Neural cell (in vitro differentiated cells): ENCODE measurements around the gene MTX1. TPM values are rescaled to one million over a fixed set of nuclear protein-coding genes. Genes with fewer than 3 reads are reported as not detected.

ENCODE experiments used
- H2AFZ ChIP-seq: fragments of 200-600, 300-800 bp; sonication (generic), shearing (Covaris generic); 2 replicates; pipeline ENCODE4 v1.6.0; 2014; ENCODE audit warnings: low read depth, mild to moderate bottlenecking, antibody characterized with exemption, low read length, moderate library complexity
- H3F3A ChIP-seq: fragments of 200-600 bp; shearing (Covaris generic); 2 replicates; pipeline ENCODE4 v1.6.1; 2016; ENCODE audit warnings: mild to moderate bottlenecking, moderate library complexity, mixed read lengths, antibody characterized with exemption, low read length; ENCODE audit not compliant: insufficient read depth, poor library complexity, severe bottlenecking
- H3K27ac ChIP-seq: fragments of 200-600, 300-800 bp; sonication (generic), shearing (Covaris generic); 2 replicates; pipeline ENCODE4 v1.5.1; 2014; ENCODE audit warnings: mild to moderate bottlenecking, low read length, moderate library complexity
- H3K27me3 ChIP-seq: fragments of 300-800, 200-600 bp; sonication (generic), shearing (Covaris generic); 2 replicates; pipeline ENCODE4 v1.6.0; 2014; ENCODE audit warnings: mild to moderate bottlenecking, low read depth, low read length, moderate library complexity; ENCODE audit not compliant: insufficient read depth
- H3K36me3 ChIP-seq: fragments of 300-800, 200-600 bp; sonication (generic), shearing (Covaris generic); 2 replicates; pipeline ENCODE4 v1.5.1; 2014; ENCODE audit warnings: mild to moderate bottlenecking, antibody characterized with exemption, low read length, moderate library complexity; ENCODE audit not compliant: insufficient read depth
- H3K4me2 ChIP-seq: fragments of 300-800, 200-600 bp; sonication (generic), shearing (Covaris generic); 2 replicates; pipeline ENCODE4 v1.6.0; 2014; ENCODE audit warnings: mild to moderate bottlenecking, low read length
- H3K4me3 ChIP-seq: fragments of 300-800, 200-600 bp; sonication (generic), shearing (Covaris generic); 2 replicates; pipeline ENCODE4 v1.5.1; 2014; ENCODE audit warnings: mild to moderate bottlenecking, low read length, moderate library complexity
- H3K79me2 ChIP-seq: fragments of 200-600 bp; shearing (Covaris generic); replicated peaks from 2 replicates; pipeline ENCODE4 v1.6.0; 2014; ENCODE audit warnings: mild to moderate bottlenecking, low read length, moderate library complexity; ENCODE audit not compliant: insufficient read depth
- H3K9ac ChIP-seq: fragments of 300-800, 200-600 bp; sonication (generic), shearing (Covaris generic); 2 replicates; pipeline ENCODE4 v1.6.1; 2016; ENCODE audit warnings: mild to moderate bottlenecking, low read length, mixed read lengths
- H3K9me2 ChIP-seq: fragments of 200-600 bp; shearing (Covaris generic); 2 replicates; pipeline ENCODE4 v1.6.1; 2016; ENCODE audit warnings: mild to moderate bottlenecking, low read length, mixed read lengths; ENCODE audit not compliant: insufficient read depth
- H3K9me3 ChIP-seq: fragments of 200-600, 300-800 bp; sonication (generic), shearing (Covaris generic); 2 replicates; pipeline ENCODE4 v1.6.1; 2016; ENCODE audit warnings: mild to moderate bottlenecking, mixed run types, low read length, moderate library complexity, mixed read lengths
- H4K20me1 ChIP-seq: fragments of 200-600 bp; shearing (Covaris generic); 2 replicates; pipeline ENCODE4 v1.6.1; 2016; ENCODE audit warnings: mild to moderate bottlenecking, mixed run types; ENCODE audit not compliant: insufficient read depth
- CTCF ChIP-seq: fragments of 450-650 bp; IDR thresholded peaks from 2 replicates; pipeline ENCODE4 v1.5.1; 2014; ENCODE audit warnings: antibody characterized with exemption, mild to moderate bottlenecking, moderate library complexity; ENCODE audit not compliant: poor library complexity, severe bottlenecking
- EP300 ChIP-seq: fragments of 450-650 bp; conservative IDR thresholded peaks from 2 replicates; pipeline ENCODE4 v1.6.1; 2014; ENCODE audit warnings: antibody characterized with exemption, mild to moderate bottlenecking, moderate library complexity; ENCODE audit not compliant: poor library complexity, severe bottlenecking
- EZH2 ChIP-seq: fragments of 200-600, 300-800 bp; shearing (Covaris generic), sonication (generic); IDR thresholded peaks from 2 replicates; pipeline ENCODE4 v1.6.1; 2014; ENCODE audit warnings: antibody characterized with exemption, low read length, borderline replicate concordance, mild to moderate bottlenecking; ENCODE audit not compliant: insufficient read depth, poor library complexity, severe bottlenecking
- MXI1 ChIP-seq: fragments of 450-650 bp; conservative IDR thresholded peaks from 2 replicates; pipeline ENCODE4 v1.6.1; 2014; ENCODE audit warnings: antibody characterized with exemption, mild to moderate bottlenecking; ENCODE audit not compliant: poor library complexity, severe bottlenecking
- POLR2AphosphoS5 ChIP-seq: IDR thresholded peaks from 2 replicates; pipeline ENCODE4 v1.6.1; 2012
- RAD21 ChIP-seq: fragments of 450-650 bp; conservative IDR thresholded peaks from 2 replicates; pipeline ENCODE4 v1.6.1; 2014; ENCODE audit warnings: antibody characterized with exemption, mild to moderate bottlenecking, moderate library complexity
- REST ChIP-seq: IDR thresholded peaks from 2 replicates; pipeline ENCODE4 v1.6.1; 2012; ENCODE audit warnings: borderline replicate concordance
- SMC3 ChIP-seq: fragments of 450-650 bp; conservative IDR thresholded peaks from 2 replicates; pipeline ENCODE4 v1.6.1; 2014; ENCODE audit warnings: antibody characterized with exemption, mild to moderate bottlenecking, moderate library complexity; ENCODE audit not compliant: poor library complexity
- TAF1 ChIP-seq: IDR thresholded peaks from 2 replicates; pipeline ENCODE4 v1.6.1; 2012; ENCODE audit warnings: low read depth
- polyA plus RNA-seq: library from polyadenylated mRNA; depleted of rRNA; stranded (reverse); fragments of >200 nt; gene quantifications from 2 replicates; pipeline ENCODE4 v1.2.3, GENCODE V29; 2014

Gene MTX1
- polyA plus RNA-seq, 1 donor from 2014 or later = 55.0 TPM

GRCh38 chr1:155263067-155263466 is 54.6 kb downstream of the MTX1 start:
- H3K9me2 ChIP-seq = no peaks in the 10 kb centered on the region
- no peak overlapping the region for H2AFZ ChIP-seq
- H3K4me2 ChIP-seq = no peak overlapping the region
- H3K79me2 ChIP-seq = peaks cover 16% of the 10 kb centered on the region
- H3K36me3 ChIP-seq = no peaks in the 10 kb centered on the region
- H4K20me1 ChIP-seq = no peaks in the 10 kb centered on the region
- no peaks in the 10 kb centered on the region for H3K27me3 ChIP-seq
- TF ChIP-seq POLR2AphosphoS5 = no peak
- no peak for TF ChIP-seq SMC3
- TF ChIP-seq RAD21 = no peak
- TF ChIP-seq MXI1 = no peak
- TF ChIP-seq TAF1 = no peak
- no peak for TF ChIP-seq CTCF
- no peak for TF ChIP-seq REST
- TF ChIP-seq EP300 = no peak
- TF ChIP-seq EZH2 = no peak
- no peak overlapping the region for H3K27ac ChIP-seq
- no peak overlapping the region for H3K4me3 ChIP-seq
- H3F3A ChIP-seq = peaks cover 4% of the 10 kb centered on the region
- H3K9me3 ChIP-seq = no peaks in the 10 kb centered on the region
- no peak overlapping the region for H3K9ac ChIP-seq

Other genes starting within 250 kb of the MTX1 start
- gene PYGO2, start 246.9 kb upstream of the MTX1 start, polyA plus RNA-seq = 13.4 and 16.6 TPM in 2 replicates
- gene SHC1, start 237.9 kb upstream of the MTX1 start, polyA plus RNA-seq = 4.7 and 9.5 TPM in 2 replicates
- gene CKS1B, start 234.0 kb upstream of the MTX1 start, polyA plus RNA-seq = 22.4 and 29.0 TPM in 2 replicates
- 68.6 and 79.5 TPM in 2 replicates for gene FLAD1, start 225.4 kb upstream of the MTX1 start, polyA plus RNA-seq
- 3.9 TPM in 1 of 2 replicates, not detected in the other for gene LENEP, start 215.1 kb upstream of the MTX1 start, polyA plus RNA-seq
- 0.38 and 0.54 TPM in 2 replicates for gene ZBTB7B, start 205.9 kb upstream of the MTX1 start, polyA plus RNA-seq
- gene DCST2, start 174.9 kb upstream of the MTX1 start, polyA plus RNA-seq = 0.76 and 1.8 TPM in 2 replicates
- gene DCST1, start 174.9 kb upstream of the MTX1 start, polyA plus RNA-seq = not detected in 2 replicates
- 24.8 and 27.6 TPM in 2 replicates for gene ADAM15, start 157.4 kb upstream of the MTX1 start, polyA plus RNA-seq
- gene EFNA4, start 145.0 kb upstream of the MTX1 start, polyA plus RNA-seq = 0.64 and 1.2 TPM in 2 replicates
- gene EFNA3, start 129.9 kb upstream of the MTX1 start, polyA plus RNA-seq = 12.2 and 16.9 TPM in 2 replicates
- 0.50 TPM in 1 of 2 replicates, not detected in the other for gene EFNA1, start 80.8 kb upstream of the MTX1 start, polyA plus RNA-seq
- gene SLC50A1, start 72.8 kb upstream of the MTX1 start, polyA plus RNA-seq = 12.6 and 15.9 TPM in 2 replicates
- 150 TPM in 2 replicates for gene DPM3, start 68.2 kb upstream of the MTX1 start, polyA plus RNA-seq
- gene KRTCAP2, start 35.4 kb upstream of the MTX1 start, polyA plus RNA-seq = 175 and 187 TPM in 2 replicates
- gene TRIM46, start 34.8 kb upstream of the MTX1 start, polyA plus RNA-seq = 31.5 and 49.0 TPM in 2 replicates
- gene THBS3, start 798 bp upstream of the MTX1 start, polyA plus RNA-seq = 99.6 and 126 TPM in 2 replicates
- gene ENTREP3, start 46.8 kb downstream of the MTX1 start, polyA plus RNA-seq = 9.8 and 11.1 TPM in 2 replicates
- 34.6 and 50.0 TPM in 2 replicates for gene SCAMP3, start 53.7 kb downstream of the MTX1 start, polyA plus RNA-seq
- gene CLK2, start 64.8 kb downstream of the MTX1 start, polyA plus RNA-seq = 44.4 and 57.7 TPM in 2 replicates
- 53.2 and 53.4 TPM in 2 replicates for gene HCN3, start 68.8 kb downstream of the MTX1 start, polyA plus RNA-seq
- gene PKLR, start 92.7 kb downstream of the MTX1 start, polyA plus RNA-seq = not detected in 2 replicates
- gene FDPS, start 100.2 kb downstream of the MTX1 start, polyA plus RNA-seq = 235 and 257 TPM in 2 replicates
- gene RUSC1, start 112.2 kb downstream of the MTX1 start, polyA plus RNA-seq = 45.7 and 58.1 TPM in 2 replicates